GM19468 (cell line): ENCODE results near the gene PIK3R1.

ENCODE experiments used
- ATAC-seq: cut with Tn5 transposase; IDR thresholded peaks from one replicate; pipeline ENCODE4 v1.9.1; 2021; ENCODE audit warnings: mild to moderate bottlenecking, moderate library complexity, moderate number of reproducible peaks; ENCODE audit not compliant: unreplicated experiment; ENCODE audit errors: extremely low read depth

Gene PIK3R1

DNA sequence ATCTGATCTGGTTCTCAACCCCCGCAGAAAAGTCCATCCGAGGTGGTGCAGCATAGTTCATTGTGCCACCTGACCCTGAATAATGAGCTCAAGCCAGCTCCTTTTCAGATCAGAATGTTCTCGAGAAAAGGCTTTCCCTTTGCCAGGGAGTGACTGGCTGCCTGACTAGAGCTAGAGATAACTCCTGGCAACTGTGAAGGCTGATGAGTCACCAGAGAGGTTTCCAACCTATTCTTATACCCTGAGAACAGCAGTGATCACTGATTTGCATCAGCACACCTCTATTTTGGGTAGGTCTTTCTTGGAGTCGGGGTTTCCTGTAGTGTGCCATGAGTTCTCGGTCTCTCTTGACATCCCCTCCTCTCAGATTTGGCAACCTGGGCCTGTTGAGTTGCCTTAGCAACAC lies 127.9 kb downstream of the PIK3R1 start:
- no peak for ATAC-seq

GRCh38 chr5:68344447-68345111 lies 129.0 kb downstream of the PIK3R1 start:
- no peak for ATAC-seq

DNA sequence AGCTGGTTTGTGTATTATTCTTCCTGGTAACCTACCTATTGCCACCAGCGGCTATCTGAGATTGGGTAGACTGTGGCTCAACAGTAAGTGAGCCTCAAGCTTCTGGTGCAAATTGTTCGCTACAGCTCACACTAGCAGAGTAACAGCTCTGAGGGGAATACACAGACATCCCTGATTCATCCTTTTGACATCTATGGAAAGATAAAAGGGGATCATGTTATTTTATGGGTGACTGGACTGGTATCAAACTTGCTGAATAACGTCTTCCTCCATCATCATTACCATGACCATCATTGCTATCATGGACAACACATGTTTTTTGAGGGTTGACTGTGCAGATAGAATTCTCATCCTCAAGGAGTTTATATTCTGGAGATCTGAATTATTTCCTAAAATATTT lies 129.6 kb downstream of the PIK3R1 start:
- ATAC-seq: no peak

DNA sequence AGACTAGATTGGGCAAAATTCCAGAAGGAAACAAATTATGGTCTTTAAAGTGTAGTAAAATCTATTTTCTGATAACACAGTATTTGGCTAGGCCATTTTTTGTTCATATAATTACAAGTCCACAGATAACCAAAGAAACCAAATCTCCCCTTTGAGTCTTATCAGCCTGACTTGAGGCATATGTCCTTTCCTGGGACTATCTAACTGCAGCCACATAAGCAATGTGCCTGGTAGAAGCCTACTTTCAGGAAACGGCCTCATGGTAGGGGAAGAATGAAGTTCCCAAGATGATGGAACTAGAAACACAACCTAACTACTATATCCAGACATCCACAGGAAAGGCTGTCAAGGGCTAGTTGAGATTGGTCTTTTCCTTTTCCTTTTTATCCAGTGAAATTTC lies 130.0 kb downstream of the PIK3R1 start:
- ATAC-seq: no peak

DNA sequence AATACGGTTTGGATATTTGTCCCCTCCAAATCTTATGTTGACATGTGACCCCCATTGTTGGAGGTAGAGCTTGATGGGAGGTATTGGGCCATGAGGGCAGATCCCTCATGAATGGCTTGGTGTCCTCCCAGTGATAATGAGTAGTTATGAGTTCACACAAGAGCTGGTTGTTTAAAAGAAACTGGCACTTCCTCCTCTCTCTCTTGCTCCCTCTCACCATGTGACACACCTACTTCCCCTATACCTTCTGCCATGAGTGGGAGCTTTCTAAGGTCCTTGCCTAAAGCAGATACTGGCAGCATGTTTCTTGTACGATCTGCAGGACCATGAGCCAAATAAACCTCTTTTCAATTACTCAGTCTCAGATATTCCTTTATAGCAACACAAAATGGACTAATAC lies 132.0 kb downstream of the PIK3R1 start:
- no peak for ATAC-seq

DNA sequence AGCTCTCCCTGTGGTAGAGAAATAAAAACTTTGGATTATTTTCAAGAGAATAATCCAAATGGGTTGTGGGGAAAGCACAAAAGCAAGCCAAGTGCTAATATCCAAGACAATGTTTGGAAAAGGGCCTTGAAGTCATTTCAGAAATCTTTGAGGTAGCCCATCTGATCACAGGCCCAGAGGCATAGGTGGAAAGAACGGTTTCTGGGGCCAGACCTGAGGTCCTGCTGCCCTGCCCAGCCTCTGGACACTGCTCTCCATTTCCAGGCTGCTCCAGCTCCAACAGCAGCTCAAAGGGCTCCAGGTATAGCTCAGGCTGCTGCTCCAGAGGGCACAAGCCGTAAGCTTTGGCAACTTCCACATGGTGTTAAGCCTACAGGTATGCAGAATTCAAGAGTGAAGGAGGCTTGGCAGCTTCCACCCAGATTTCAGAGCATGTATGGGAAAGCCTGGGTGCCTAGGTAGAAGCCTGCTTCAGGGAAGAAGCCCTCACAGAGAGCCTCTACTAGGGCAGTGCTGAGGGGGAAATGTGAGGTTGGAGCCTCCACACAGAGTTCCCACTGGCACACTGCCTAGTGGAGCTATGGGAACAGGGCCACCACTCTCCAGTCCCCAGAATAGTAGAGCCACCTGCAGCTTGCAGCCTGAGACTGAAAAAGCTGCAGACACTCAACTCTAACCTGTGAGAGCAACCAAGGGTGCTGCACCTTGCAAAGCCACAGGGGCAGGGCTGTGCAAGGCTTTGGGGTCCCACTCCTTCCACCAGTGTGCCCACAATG lies 133.1 kb downstream of the PIK3R1 start:
- ATAC-seq: no peak

- ATAC-seq: no peak
Measured at GRCh38 chr5:68350176-68350575, 134.6 kb downstream of the PIK3R1 start.
